Panc1 (cell line): ENCODE results near the gene ZCCHC4. TPM values are rescaled to one million over a fixed set of nuclear protein-coding genes. Genes with fewer than 3 reads are reported as not detected.

Experiments used
- ATAC-seq: fragments of 200-7000 bp; cut with Tn5 transposase; 2 replicates; pipeline ENCODE4 v1.9.1; 2020; ENCODE audit warnings: mild to moderate bottlenecking, moderate library complexity
- BruUV-seq: library from RNA; stranded (reverse); fragments of 400-500 nt; replicated peaks from 2 replicates; lab custom pipeline; 2021; lab: Mats Ljungman, UMichigan
- CTCF ChIA-PET: fragments of 300-600 bp; sonication (Branson Sonifier 250); formaldehyde crosslinking; loops from one replicate; lab custom pipeline; 2022; ENCODE audit warnings: antibody characterized with exemption; lab: Charles Lee
- POLR2A ChIA-PET: fragments of 300-600 bp; sonication (Branson Sonifier 250); formaldehyde crosslinking; loops from one replicate; lab custom pipeline; 2022; ENCODE audit warnings: antibody characterized with exemption; lab: Charles Lee
- DNase-seq: peaks from one replicate; pipeline ENCODE4 v3.0.0-alpha.2; 2010; ENCODE audit warnings: low read depth, low spot score
- H3K27ac ChIP-seq: 2 replicates; pipeline ENCODE4 v1.5.1; 2011; ENCODE audit warnings: mild to moderate bottlenecking, low read length, inconsistent platforms
- H3K27me3 ChIP-seq: fragments of 200-500 bp; sonication (Bioruptor generic); 2 replicates; pipeline ENCODE4 v1.6.0; 2014; ENCODE audit warnings: low read length, inconsistent platforms; ENCODE audit not compliant: control insufficient read depth, insufficient read depth
- H3K36me3 ChIP-seq: fragments of 200-500 bp; sonication (Bioruptor generic); 2 replicates; pipeline ENCODE4 v1.5.1; 2014; ENCODE audit warnings: inconsistent platforms, mild to moderate bottlenecking, low read length, moderate library complexity; ENCODE audit not compliant: control insufficient read depth, insufficient read depth
- H3K4me1 ChIP-seq: 2 replicates; pipeline ENCODE4 v1.5.1; 2011; ENCODE audit warnings: inconsistent platforms, mild to moderate bottlenecking, low read length, moderate library complexity; ENCODE audit not compliant: control insufficient read depth, insufficient read depth
- H3K4me3 ChIP-seq, 2 experiments: 2 replicates each; pipeline ENCODE4 v1.5.1; 2011 to 2012; ENCODE audit warnings: low read depth in 2 of 2, low read length in 2 of 2, mild to moderate bottlenecking in 2 of 2, inconsistent platforms in 1 of 2, moderate library complexity in 1 of 2
- H3K9me3 ChIP-seq: fragments of 200-500 bp; sonication (Bioruptor generic); 2 replicates; pipeline ENCODE4 v1.5.1; 2014; ENCODE audit warnings: low read depth, mild to moderate bottlenecking, inconsistent platforms, low read length, moderate library complexity; ENCODE audit not compliant: control insufficient read depth, insufficient read depth
- POLR2AphosphoS5 ChIP-seq: IDR thresholded peaks from 2 replicates; pipeline ENCODE4 v1.6.1; 2012; ENCODE audit warnings: mild to moderate bottlenecking, low read depth, low read length, moderate library complexity
- SIN3A ChIP-seq: IDR thresholded peaks from 2 replicates; pipeline ENCODE4 v1.6.1; 2012; ENCODE audit warnings: low read depth, mild to moderate bottlenecking, low read length, moderate library complexity, borderline replicate concordance; ENCODE audit not compliant: insufficient read depth
- TCF7L2 ChIP-seq: IDR thresholded peaks from 2 replicates; pipeline ENCODE4 v1.6.1; 2011; ENCODE audit warnings: mild to moderate bottlenecking, low read depth, low read length, inconsistent platforms
- in situ Hi-C: cut with HindIII; loops from 2 replicates; pipeline ENCODE4 v1.10.0; 2016; ENCODE audit warnings: low sequenced_read_pairs, low pct_unique_long_range_greater_than_20kb
- intact Hi-C: fragments of 100-400 bp; cut with micrococcal nuclease; formaldehyde crosslinking; loops from one replicate; pipeline ENCODE4 v1.10.0; 2022; ENCODE audit not compliant: unreplicated experiment
- total RNA-seq: library from RNA; stranded (reverse); gene quantifications from one replicate; pipeline ENCODE4 v1.2.1, GENCODE V29; 2021; ENCODE audit not compliant: unreplicated experiment
- TF ChIP-seq, protein P1 (sequence below), 2 experiments: IDR thresholded peaks; 2 replicates each; pipeline ENCODE4 v1.6.1; 2011 to 2012; ENCODE audit warnings: low read depth in 2 of 2, control low read depth in 1 of 2, low read length in 1 of 2, mild to moderate bottlenecking in 1 of 2, moderate library complexity in 1 of 2; ENCODE audit not compliant: insufficient read depth in 1 of 2
- TF ChIP-seq, protein P2 (sequence below): fragments of 450-650 bp; IDR thresholded peaks from 2 replicates; pipeline ENCODE4 v1.5.1; 2017; ENCODE audit warnings: mild to moderate bottlenecking

ZCCHC4 gene
- total RNA-seq, 1 experiment from 2014 or later: 6.0 TPM

DNA sequence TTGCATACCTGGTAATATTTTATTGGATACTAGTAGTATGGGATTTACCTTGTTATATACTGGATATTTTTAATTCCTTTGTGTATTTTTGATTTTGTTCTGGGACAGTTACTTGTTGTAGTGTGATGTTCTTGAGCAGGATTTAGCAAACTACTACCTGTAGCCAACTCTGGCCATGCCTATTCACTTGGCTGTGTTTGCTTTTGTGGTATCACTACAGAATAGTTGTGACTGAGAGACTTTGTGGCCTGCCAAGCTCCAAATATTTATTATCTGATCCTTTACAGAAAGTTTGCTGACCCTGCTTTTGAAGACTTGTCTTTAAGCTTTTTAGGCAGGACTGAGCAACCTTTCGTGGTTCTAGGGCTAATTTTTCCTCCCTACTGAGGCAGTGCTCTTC is 17.8 kb downstream of the ZCCHC4 start:
- H3K27me3 ChIP-seq: no peaks in the 10 kb centered on the region
- ATAC-seq: 0 out of 2 replicates have a peak, but pooled peaks have one; percentile 30

DNA sequence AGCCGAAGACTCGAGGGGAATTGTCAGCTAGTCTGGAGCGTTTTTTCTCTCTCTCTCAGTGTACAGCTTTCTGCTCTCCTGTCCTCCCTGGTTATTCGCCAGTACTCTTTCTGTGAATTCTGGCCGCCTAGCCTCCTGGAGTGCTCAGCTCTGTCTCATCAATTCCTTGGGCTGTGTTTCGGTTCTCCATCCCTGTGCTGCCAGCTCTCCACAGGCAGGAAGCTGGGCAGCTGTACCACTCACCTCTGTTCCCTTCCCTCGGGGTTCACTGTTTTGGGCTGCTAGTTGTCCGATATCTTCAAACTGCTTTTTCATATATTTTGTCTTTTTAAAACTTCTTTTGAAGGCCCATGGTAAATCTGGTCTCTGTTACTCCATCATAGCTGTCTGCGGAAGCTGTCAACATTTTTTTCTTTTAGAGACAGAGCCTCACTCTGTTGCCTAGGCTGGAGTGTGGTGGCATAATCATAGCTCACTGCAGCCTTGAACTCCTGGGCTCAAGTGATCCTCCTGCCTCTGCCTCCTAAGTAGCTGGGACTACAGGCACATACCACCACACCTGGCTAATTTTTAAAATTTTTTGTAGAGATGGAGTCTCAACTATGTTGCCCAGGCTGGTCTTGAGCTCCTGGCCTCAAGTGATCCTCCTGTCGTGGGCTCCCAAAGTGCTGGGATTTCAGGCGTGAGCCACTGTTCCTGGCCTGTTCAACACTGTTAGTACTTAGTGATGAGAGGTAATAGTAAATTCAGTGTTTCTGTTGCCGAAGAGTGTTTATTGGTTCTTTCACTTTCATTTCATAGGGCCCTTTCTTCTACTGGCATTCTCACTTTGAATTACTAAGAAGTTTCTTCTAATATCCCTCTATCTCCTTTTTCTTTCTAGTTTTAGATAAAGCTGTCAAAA is 18.6 kb downstream of the ZCCHC4 start:
- BruUV-seq: no TSS peak
- Histone ChIP-seq H3K27me3 (no peaks in the 10 kb centered on the region), H3K4me3 (peak overlapping the region; percentile 2 to 21; a peak in 3 of 4 replicates), H3K4me1 (peaks cover 4% of the 10 kb centered on the region; the same call in 1 of the 2 replicates), H3K27ac (peak overlapping the region; percentile 10; the same call in 1 of the 2 replicates), H3K36me3 (no peaks in the 10 kb centered on the region), H3K9me3 (no peaks in the 10 kb centered on the region)
- intact Hi-C loops: no loop called here
- ChIA-PET CTCF (interaction anchor here (0.7 kb wide), 1 partner anchor 385 kb away, joined by 6 read pairs; no protein-coding TSS in a partner anchor), POLR2A (no interaction called here)
- ATAC-seq (0 out of 2 replicates have a peak, but pooled peaks have one; percentile 72), DNase-seq (no peak)
- in situ Hi-C loops: no loop called here
- TF ChIP-seq, protein P1, sequence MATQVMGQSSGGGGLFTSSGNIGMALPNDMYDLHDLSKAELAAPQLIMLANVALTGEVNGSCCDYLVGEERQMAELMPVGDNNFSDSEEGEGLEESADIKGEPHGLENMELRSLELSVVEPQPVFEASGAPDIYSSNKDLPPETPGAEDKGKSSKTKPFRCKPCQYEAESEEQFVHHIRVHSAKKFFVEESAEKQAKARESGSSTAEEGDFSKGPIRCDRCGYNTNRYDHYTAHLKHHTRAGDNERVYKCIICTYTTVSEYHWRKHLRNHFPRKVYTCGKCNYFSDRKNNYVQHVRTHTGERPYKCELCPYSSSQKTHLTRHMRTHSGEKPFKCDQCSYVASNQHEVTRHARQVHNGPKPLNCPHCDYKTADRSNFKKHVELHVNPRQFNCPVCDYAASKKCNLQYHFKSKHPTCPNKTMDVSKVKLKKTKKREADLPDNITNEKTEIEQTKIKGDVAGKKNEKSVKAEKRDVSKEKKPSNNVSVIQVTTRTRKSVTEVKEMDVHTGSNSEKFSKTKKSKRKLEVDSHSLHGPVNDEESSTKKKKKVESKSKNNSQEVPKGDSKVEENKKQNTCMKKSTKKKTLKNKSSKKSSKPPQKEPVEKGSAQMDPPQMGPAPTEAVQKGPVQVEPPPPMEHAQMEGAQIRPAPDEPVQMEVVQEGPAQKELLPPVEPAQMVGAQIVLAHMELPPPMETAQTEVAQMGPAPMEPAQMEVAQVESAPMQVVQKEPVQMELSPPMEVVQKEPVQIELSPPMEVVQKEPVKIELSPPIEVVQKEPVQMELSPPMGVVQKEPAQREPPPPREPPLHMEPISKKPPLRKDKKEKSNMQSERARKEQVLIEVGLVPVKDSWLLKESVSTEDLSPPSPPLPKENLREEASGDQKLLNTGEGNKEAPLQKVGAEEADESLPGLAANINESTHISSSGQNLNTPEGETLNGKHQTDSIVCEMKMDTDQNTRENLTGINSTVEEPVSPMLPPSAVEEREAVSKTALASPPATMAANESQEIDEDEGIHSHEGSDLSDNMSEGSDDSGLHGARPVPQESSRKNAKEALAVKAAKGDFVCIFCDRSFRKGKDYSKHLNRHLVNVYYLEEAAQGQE (IDR thresholded peaks at IDR 0.05; ENCODE audit: insufficient read depth in 1 of 2, low read depth in 2 of 2, low read length in 1 of 2): no peak
- TF ChIP-seq, protein P2, sequence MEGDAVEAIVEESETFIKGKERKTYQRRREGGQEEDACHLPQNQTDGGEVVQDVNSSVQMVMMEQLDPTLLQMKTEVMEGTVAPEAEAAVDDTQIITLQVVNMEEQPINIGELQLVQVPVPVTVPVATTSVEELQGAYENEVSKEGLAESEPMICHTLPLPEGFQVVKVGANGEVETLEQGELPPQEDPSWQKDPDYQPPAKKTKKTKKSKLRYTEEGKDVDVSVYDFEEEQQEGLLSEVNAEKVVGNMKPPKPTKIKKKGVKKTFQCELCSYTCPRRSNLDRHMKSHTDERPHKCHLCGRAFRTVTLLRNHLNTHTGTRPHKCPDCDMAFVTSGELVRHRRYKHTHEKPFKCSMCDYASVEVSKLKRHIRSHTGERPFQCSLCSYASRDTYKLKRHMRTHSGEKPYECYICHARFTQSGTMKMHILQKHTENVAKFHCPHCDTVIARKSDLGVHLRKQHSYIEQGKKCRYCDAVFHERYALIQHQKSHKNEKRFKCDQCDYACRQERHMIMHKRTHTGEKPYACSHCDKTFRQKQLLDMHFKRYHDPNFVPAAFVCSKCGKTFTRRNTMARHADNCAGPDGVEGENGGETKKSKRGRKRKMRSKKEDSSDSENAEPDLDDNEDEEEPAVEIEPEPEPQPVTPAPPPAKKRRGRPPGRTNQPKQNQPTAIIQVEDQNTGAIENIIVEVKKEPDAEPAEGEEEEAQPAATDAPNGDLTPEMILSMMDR: no peak
- TF ChIP-seq POLR2AphosphoS5: no peak
- no peak for TF ChIP-seq TCF7L2
- no peak for TF ChIP-seq SIN3A

More for the DNA sequence above, 17.8 kb downstream of the ZCCHC4 start:
- Histone ChIP-seq H3K4me1 (peaks cover 4% of the 10 kb centered on the region; the same call in 1 of the 2 replicates), H3K4me3 (no peak overlapping the region), H3K27ac (no peak overlapping the region), H3K36me3 (no peaks in the 10 kb centered on the region), H3K9me3 (no peaks in the 10 kb centered on the region)
- intact Hi-C loops (no loop called here), in situ Hi-C loops (no loop called here)
- POLR2A ChIA-PET: no interaction called here
- no peak for DNase-seq
- CTCF ChIA-PET: no interaction called here
- TF ChIP-seq, protein P2: no peak
- no peak for TF ChIP-seq TCF7L2
- TF ChIP-seq, protein P1 (IDR thresholded peaks at IDR 0.05; ENCODE audit: insufficient read depth in 1 of 2, low read depth in 2 of 2, low read length in 1 of 2): no peak
- no peak for TF ChIP-seq POLR2AphosphoS5
- TF ChIP-seq SIN3A: no peak
- BruUV-seq: no TSS peak
